M059J (cell line): Measurements from ENCODE around the gene GALNT14. TPM values are rescaled to one million over a fixed set of nuclear protein-coding genes. Genes with fewer than 3 reads are reported as not detected.

Experiments
- total RNA-seq: library from RNA; depleted of rRNA; stranded (reverse); fragments of >200 nt; shearing (Covaris generic); gene quantifications from 2 replicates; pipeline ENCODE4 v1.2.3, GENCODE V29; 2014; rRNA removed

GALNT14 gene
- total RNA-seq, 1 experiment from 2014 or later, result 0.20 TPM

Other genes starting within 250 kb of the GALNT14 start
- 0.30 and 1.0 TPM in 2 replicates for gene CAPN14, start 79.1 kb upstream of the GALNT14 start, total RNA-seq
- gene EHD3, start 95.7 kb upstream of the GALNT14 start, total RNA-seq, result 9.8 and 19.2 TPM in 2 replicates